Muscle layer of duodenum (tissue), 2 donors: ENCODE measurements around the gene EGLN2.

ENCODE experiments used
- H3K27ac ChIP-seq: one replicate; pipeline ENCODE4 v1.7.0; 2013; ENCODE audit warnings: mild to moderate bottlenecking, low read length
- H3K27me3 ChIP-seq: one replicate; pipeline ENCODE4 v1.7.0; 2013; ENCODE audit warnings: low read depth, mild to moderate bottlenecking, control low read depth, low read length
- H3K36me3 ChIP-seq, 2 donors: one replicate each; pipeline ENCODE4 v1.7.0; 2013; ENCODE audit warnings: low read length in 2 of 2, control low read depth in 1 of 2, mild to moderate bottlenecking in 1 of 2; ENCODE audit not compliant: insufficient read depth in 2 of 2, control insufficient read depth in 1 of 2
- H3K4me1 ChIP-seq, 2 donors: one replicate each; pipeline ENCODE4 v1.7.0; 2013; ENCODE audit warnings: low read length in 2 of 2, mild to moderate bottlenecking in 2 of 2, control low read depth in 1 of 2, moderate library complexity in 1 of 2; ENCODE audit not compliant: insufficient read depth in 2 of 2, control insufficient read depth in 1 of 2
- H3K4me3 ChIP-seq, 2 donors: one replicate each; pipeline ENCODE4 v1.7.0; 2013; ENCODE audit warnings: low read length in 2 of 2, low read depth in 1 of 2, mild to moderate bottlenecking in 1 of 2
- H3K9me3 ChIP-seq, 2 donors: one replicate each; pipeline ENCODE4 v1.7.0; 2013; ENCODE audit warnings: low read length in 2 of 2, control low read depth in 1 of 2, mild to moderate bottlenecking in 1 of 2; ENCODE audit not compliant: control insufficient read depth in 1 of 2
- donor health status: healthy.

EGLN2 gene

GRCh38 chr19:40798683-40799557, at the start of gene EGLN2:
EGLN2 (plus strand) TSS chr19:40799191; CDS start chr19:40800573, 1,382 bp downstream.
- Histone ChIP-seq H3K9me3 (no peaks in the 10 kb centered on the region), H3K36me3 (peaks cover 0 to 8% of the 10 kb centered on the region in 2 donors), H3K4me1 (peaks cover 21 to 49% of the 10 kb centered on the region in 2 donors), H3K27ac (peak within 1 kb of the TSS; percentile 91), H3K4me3 (peak within 1 kb of the TSS; percentile 76), H3K27me3 (no peaks in the 10 kb centered on the region)

- Histone ChIP-seq H3K27ac (peak within 1 kb of the TSS; percentile 100), H3K9me3 (no peaks in the 10 kb centered on the region), H3K36me3 (peaks cover 0 to 4% of the 10 kb centered on the region in 2 donors), H3K27me3 (no peaks in the 10 kb centered on the region), H3K4me1 (peaks cover 8 to 36% of the 10 kb centered on the region in 2 donors), H3K4me3 (peak within 1 kb of the TSS; percentile 68 to 100)
Measured at GRCh38 chr19:40750058-40750873, 48.7 kb upstream of the EGLN2 start, which contains the start of gene ACTMAP. ACTMAP (minus strand) TSS chr19:40750477; CDS start chr19:40749803, 674 bp downstream.

GRCh38 chr19:40750874-40751537, 48.0 kb upstream of the EGLN2 start, which contains the start of gene SNRPA:
SNRPA (plus strand) TSS chr19:40751203; CDS start chr19:40751409, 206 bp downstream.
- Histone ChIP-seq H3K27me3 (no peaks in the 10 kb centered on the region), H3K36me3 (peaks cover 7 to 8% of the 10 kb centered on the region in 2 donors), H3K4me1 (peaks cover 12 to 40% of the 10 kb centered on the region in 2 donors), H3K27ac (peak within 1 kb of the TSS; percentile 100), H3K4me3 (peak within 1 kb of the TSS; percentile 68 to 100), H3K9me3 (no peaks in the 10 kb centered on the region)

GRCh38 chr19:40752257-40752781, 46.7 kb upstream of the EGLN2 start:
- Histone ChIP-seq H3K9me3 (no peaks in the 10 kb centered on the region), H3K4me3 (peak overlapping the region; percentile 68 to 100), H3K4me1 (peaks cover 12 to 49% of the 10 kb centered on the region in 2 donors), H3K27ac (peak overlapping the region; percentile 18), H3K27me3 (no peaks in the 10 kb centered on the region), H3K36me3 (peaks cover 16 to 18% of the 10 kb centered on the region in 2 donors)

- peak overlapping the region in 1 of 2 donors; percentile 35 for H3K4me3 ChIP-seq
Measured at GRCh38 chr19:40754611-40755247, 44.3 kb upstream of the EGLN2 start.

GRCh38 chr19:40755248-40755624, 43.8 kb upstream of the EGLN2 start:
- Histone ChIP-seq H3K27ac (no peak overlapping the region), H3K36me3 (peaks cover 34 to 41% of the 10 kb centered on the region in 2 donors), H3K4me1 (peaks cover 4 to 39% of the 10 kb centered on the region in 2 donors), H3K9me3 (no peaks in the 10 kb centered on the region), H3K4me3 (peak overlapping the region in 1 of 2 donors; percentile 7), H3K27me3 (no peaks in the 10 kb centered on the region)

More at GRCh38 chr19:40754611-40755247, 44.3 kb upstream of the EGLN2 start:
- Histone ChIP-seq H3K27me3 (no peaks in the 10 kb centered on the region), H3K27ac (peak overlapping the region; percentile 32), H3K9me3 (no peaks in the 10 kb centered on the region), H3K36me3 (peaks cover 32 to 36% of the 10 kb centered on the region in 2 donors), H3K4me1 (peaks cover 8 to 39% of the 10 kb centered on the region in 2 donors)

- Histone ChIP-seq H3K4me3 (peak overlapping the region in 1 of 2 donors; percentile 7), H3K36me3 (peaks cover 40 to 46% of the 10 kb centered on the region in 2 donors), H3K27ac (no peak overlapping the region), H3K27me3 (no peaks in the 10 kb centered on the region), H3K9me3 (no peaks in the 10 kb centered on the region), H3K4me1 (peaks cover 4 to 39% of the 10 kb centered on the region in 2 donors)
Measured at GRCh38 chr19:40755791-40756190, 43.2 kb upstream of the EGLN2 start.

- peaks cover 46% of the 10 kb centered on the region in 2 donors for H3K36me3 ChIP-seq
- H3K27ac ChIP-seq, result no peak overlapping the region
Measured at GRCh38 chr19:40756502-40757110, 42.4 kb upstream of the EGLN2 start.

GRCh38 chr19:40758491-40758890, 40.5 kb upstream of the EGLN2 start:
- H3K36me3 ChIP-seq, result peaks cover 61 to 65% of the 10 kb centered on the region in 2 donors

More at GRCh38 chr19:40756502-40757110, 42.4 kb upstream of the EGLN2 start:
- Histone ChIP-seq H3K9me3 (no peaks in the 10 kb centered on the region), H3K4me1 (peaks cover 4 to 39% of the 10 kb centered on the region in 2 donors), H3K4me3 (no peak overlapping the region), H3K27me3 (no peaks in the 10 kb centered on the region)

GRCh38 chr19:40759352-40759751, 39.6 kb upstream of the EGLN2 start:
- no peaks in the 10 kb centered on the region for H3K27me3 ChIP-seq
- H3K36me3 ChIP-seq, result peaks cover 70 to 74% of the 10 kb centered on the region in 2 donors
- H3K4me3 ChIP-seq, result no peak overlapping the region
- H3K27ac ChIP-seq, result no peak overlapping the region
- H3K9me3 ChIP-seq, result no peaks in the 10 kb centered on the region
- peaks cover 4 to 24% of the 10 kb centered on the region in 2 donors for H3K4me1 ChIP-seq

More at GRCh38 chr19:40758491-40758890, 40.5 kb upstream of the EGLN2 start:
- H3K27ac ChIP-seq, result no peak overlapping the region
- H3K9me3 ChIP-seq, result no peaks in the 10 kb centered on the region
- H3K27me3 ChIP-seq, result no peaks in the 10 kb centered on the region
- H3K4me1 ChIP-seq, result peaks cover 4 to 29% of the 10 kb centered on the region in 2 donors
- no peak overlapping the region for H3K4me3 ChIP-seq
